Measurements from ENCODE around the gene NR4A1.

Gene NR4A1

GRCh38 chr12:52011602-52012214 lies 39.5 kb upstream of the NR4A1 start:
- no peak overlapping the region for H3K4me3 ChIP-seq (ENCODE audit: low read depth, low read length)
- TF ChIP-seq CTCF (IDR thresholded peaks at IDR 0.05; ENCODE audit: control insufficient read depth, extremely low read depth, insufficient read depth) = no peak
- DNase-seq (ENCODE audit: low read depth) = no peak

GRCh38 chr12:52013626-52014310 lies 37.5 kb upstream of the NR4A1 start:
- no peak for TF ChIP-seq CTCF (IDR thresholded peaks at IDR 0.05; ENCODE audit: control insufficient read depth, extremely low read depth, insufficient read depth)
- DNase-seq (ENCODE audit: low read depth) = no peak
- no peak overlapping the region for H3K4me3 ChIP-seq (ENCODE audit: low read depth, low read length)

GRCh38 chr12:52014567-52015530 lies 36.4 kb upstream of the NR4A1 start:
- H3K4me3 ChIP-seq (ENCODE audit: low read depth, low read length) = no peak overlapping the region
- TF ChIP-seq CTCF (IDR thresholded peaks at IDR 0.05; ENCODE audit: control insufficient read depth, extremely low read depth, insufficient read depth) = no peak
- DNase-seq (ENCODE audit: low read depth) = no peak

- no peak for TF ChIP-seq CTCF (IDR thresholded peaks at IDR 0.05; ENCODE audit: control insufficient read depth, extremely low read depth, insufficient read depth)
- no peak for DNase-seq (ENCODE audit: low read depth)
- H3K4me3 ChIP-seq (ENCODE audit: low read depth, low read length) = no peak overlapping the region
These were observed 35.7 kb upstream of the NR4A1 start for GRCh38 chr12:52015532-52016041.

GRCh38 chr12:52018433-52019112 lies 32.7 kb upstream of the NR4A1 start:
- no peak for DNase-seq (ENCODE audit: low read depth)
- TF ChIP-seq CTCF (IDR thresholded peaks at IDR 0.05; ENCODE audit: control insufficient read depth, extremely low read depth, insufficient read depth) = no peak
- H3K4me3 ChIP-seq (ENCODE audit: low read depth, low read length) = no peak overlapping the region

GRCh38 chr12:52019113-52019770 lies 32.0 kb upstream of the NR4A1 start:
- H3K4me3 ChIP-seq (ENCODE audit: low read depth, low read length) = no peak overlapping the region
- no peak for TF ChIP-seq CTCF (IDR thresholded peaks at IDR 0.05; ENCODE audit: control insufficient read depth, extremely low read depth, insufficient read depth)
- no peak for DNase-seq (ENCODE audit: low read depth)

All from LNCaP clone FGC (cell line).